ENCODE measurements around the gene SPSB1. TPM values are rescaled to one million over a fixed set of nuclear protein-coding genes. Genes with fewer than 3 reads are reported as not detected.

The SPSB1 gene
- total RNA-seq, 2 donors from 2014 or later, result 20.4 to 26.9 TPM

- no peak overlapping the region for H3K4me3 Mint-ChIP-seq
Observed at GRCh38 chr1:9289090-9289534, 3.6 kb upstream of the SPSB1 start.

GRCh38 chr1:9289711-9290485 is 2.8 kb upstream of the SPSB1 start:
- 60 to 84% methylated on average over 1 to 4 of the region's 5 CpGs for WGBS, 2 experiments (ENCODE audit: insufficient coverage in 1 of 2, insufficient read length in 1 of 2)

More at GRCh38 chr1:9289090-9289534, 3.6 kb upstream of the SPSB1 start:
- Mint-ChIP-seq H3K36me3 (ENCODE audit: low read depth) (no peaks in the 10 kb centered on the region), H3K4me1 (no peaks in the 10 kb centered on the region), H3K27me3 (ENCODE audit: insufficient read depth) (peaks cover 12% of the 10 kb centered on the region), H3K27ac (no peak overlapping the region), H3K9me3 (peaks cover 18% of the 10 kb centered on the region)
- TF ChIP-seq CTCF (conservative IDR thresholded peaks at IDR 0.05), result peak; percentile 99
- 50 to 59% methylated on average over 3 to 6 of the region's 6 CpGs for WGBS, 2 experiments (ENCODE audit: insufficient coverage in 1 of 2, insufficient read length in 1 of 2)
- Histone ChIP-seq H3K4me3 (ENCODE audit: low read length) (no peak overlapping the region), H3K4me1 (ENCODE audit: control insufficient read depth, insufficient read depth, low read length) (no peaks in the 10 kb centered on the region), H3K9ac (ENCODE audit: extremely low read depth, low read length, poor library complexity, severe bottlenecking) (no peak overlapping the region), H3K27ac (ENCODE audit: low read depth, low read length) (no peak overlapping the region), H3K36me3 (ENCODE audit: control insufficient read depth, insufficient read depth, low read length) (no peaks in the 10 kb centered on the region), H3K9me3 (ENCODE audit: control insufficient read depth, low read length) (peaks cover 19% of the 10 kb centered on the region), H3K27me3 (ENCODE audit: control insufficient read depth, insufficient read depth, low read length, poor library complexity, severe bottlenecking) (no peaks in the 10 kb centered on the region)
- peak; percentile 91 for DNase-seq

GRCh38 chr1:9291914-9292360 is 757 bp upstream of the SPSB1 start:
- no peak overlapping the region for H3K27ac ChIP-seq (ENCODE audit: low read depth, low read length)
- DNase-seq, result peak; percentile 68
- peaks cover 14% of the 10 kb centered on the region for H3K9me3 Mint-ChIP-seq
- peaks cover 4% of the 10 kb centered on the region for H3K4me1 ChIP-seq (ENCODE audit: control insufficient read depth, insufficient read depth, low read length)
- no peak for TF ChIP-seq CTCF (conservative IDR thresholded peaks at IDR 0.05)
- peaks cover 12% of the 10 kb centered on the region for H3K4me1 Mint-ChIP-seq
- no peak overlapping the region for H3K27ac Mint-ChIP-seq
- H3K4me3 Mint-ChIP-seq, result peak overlapping the region; percentile 59
- peaks cover 9% of the 10 kb centered on the region for H3K27me3 Mint-ChIP-seq (ENCODE audit: insufficient read depth)
- no peak overlapping the region for H3K9ac ChIP-seq (ENCODE audit: extremely low read depth, low read length, poor library complexity, severe bottlenecking)
- H3K27me3 ChIP-seq (ENCODE audit: control insufficient read depth, insufficient read depth, low read length, poor library complexity, severe bottlenecking), result no peaks in the 10 kb centered on the region
- H3K36me3 ChIP-seq (ENCODE audit: control insufficient read depth, insufficient read depth, low read length), result no peaks in the 10 kb centered on the region
- WGBS, 2 experiments (ENCODE audit: insufficient coverage in 1 of 2, insufficient read length in 1 of 2), result 38 to 44% methylated on average over 8 to 13 of the region's 13 CpGs
- H3K36me3 Mint-ChIP-seq (ENCODE audit: low read depth), result no peaks in the 10 kb centered on the region
- H3K9me3 ChIP-seq (ENCODE audit: control insufficient read depth, low read length), result peaks cover 16% of the 10 kb centered on the region
- H3K4me3 ChIP-seq (ENCODE audit: low read length), result peak overlapping the region; percentile 73

More at GRCh38 chr1:9289711-9290485, 2.8 kb upstream of the SPSB1 start:
- peaks cover 16% of the 10 kb centered on the region for H3K9me3 ChIP-seq (ENCODE audit: control insufficient read depth, low read length)
- no peaks in the 10 kb centered on the region for H3K36me3 ChIP-seq (ENCODE audit: control insufficient read depth, insufficient read depth, low read length)
- no peak overlapping the region for H3K27ac ChIP-seq (ENCODE audit: low read depth, low read length)
- Mint-ChIP-seq H3K36me3 (ENCODE audit: low read depth) (no peaks in the 10 kb centered on the region), H3K4me3 (no peak overlapping the region), H3K27me3 (ENCODE audit: insufficient read depth) (peaks cover 12% of the 10 kb centered on the region), H3K4me1 (peaks cover 1% of the 10 kb centered on the region), H3K27ac (no peak overlapping the region), H3K9me3 (peaks cover 14% of the 10 kb centered on the region)
- H3K9ac ChIP-seq (ENCODE audit: extremely low read depth, low read length, poor library complexity, severe bottlenecking), result no peak overlapping the region
- no peaks in the 10 kb centered on the region for H3K27me3 ChIP-seq (ENCODE audit: control insufficient read depth, insufficient read depth, low read length, poor library complexity, severe bottlenecking)
- TF ChIP-seq CTCF (conservative IDR thresholded peaks at IDR 0.05), result no peak
- no peak overlapping the region for H3K4me3 ChIP-seq (ENCODE audit: low read length)
- H3K4me1 ChIP-seq (ENCODE audit: control insufficient read depth, insufficient read depth, low read length), result peaks cover 4% of the 10 kb centered on the region
- DNase-seq, result no peak
